Islet of Langerhans (tissue), 1 donor: Measurements from ENCODE around the gene TFIP11.

Experiments
- FAIRE-seq: peaks from one replicate; lab custom pipeline; 2011; peaks lifted over from hg19 to GRCh38; lab: Jason Lieb, UNC

TFIP11 gene

GRCh38 chr22:26447584-26448329 is 64.5 kb downstream of the TFIP11 start:
- no peak for FAIRE-seq

DNA sequence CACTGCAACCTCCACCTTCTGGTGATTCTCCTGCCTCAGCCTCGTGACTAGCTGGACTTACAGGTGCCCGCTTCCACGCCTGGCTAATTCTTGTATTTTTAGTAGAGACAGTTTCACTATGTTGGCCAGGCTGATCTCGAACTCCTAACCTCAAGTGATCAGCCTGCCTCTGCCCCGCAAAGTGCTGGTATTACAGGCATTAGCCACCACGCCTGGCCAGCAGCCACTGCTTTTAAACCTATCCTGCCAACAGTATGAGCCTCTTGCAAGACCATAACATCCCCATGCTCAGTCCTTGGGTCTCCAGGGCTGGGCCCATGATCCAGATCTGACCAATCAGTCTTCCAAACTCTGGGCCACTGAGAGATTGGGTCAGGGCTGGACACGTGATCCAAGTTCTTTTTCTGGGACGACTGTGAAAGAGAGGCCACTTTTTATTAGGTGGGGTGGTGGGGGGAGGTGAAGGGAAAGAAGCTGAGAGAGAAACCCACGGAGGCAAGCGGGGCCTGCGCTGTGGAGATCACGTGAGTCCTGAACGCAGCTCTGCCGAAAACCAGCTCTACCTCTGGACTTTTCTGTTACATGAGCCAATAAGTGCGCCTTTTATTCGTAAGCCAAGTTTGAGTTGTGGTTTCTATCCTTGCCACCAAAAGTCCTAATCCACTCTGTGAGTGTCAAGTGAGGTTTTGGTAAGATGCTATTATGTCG is 65.3 kb downstream of the TFIP11 start:
- no peak for FAIRE-seq

- no peak for FAIRE-seq
Measured at GRCh38 chr22:26445577-26446275, 66.5 kb downstream of the TFIP11 start.

DNA sequence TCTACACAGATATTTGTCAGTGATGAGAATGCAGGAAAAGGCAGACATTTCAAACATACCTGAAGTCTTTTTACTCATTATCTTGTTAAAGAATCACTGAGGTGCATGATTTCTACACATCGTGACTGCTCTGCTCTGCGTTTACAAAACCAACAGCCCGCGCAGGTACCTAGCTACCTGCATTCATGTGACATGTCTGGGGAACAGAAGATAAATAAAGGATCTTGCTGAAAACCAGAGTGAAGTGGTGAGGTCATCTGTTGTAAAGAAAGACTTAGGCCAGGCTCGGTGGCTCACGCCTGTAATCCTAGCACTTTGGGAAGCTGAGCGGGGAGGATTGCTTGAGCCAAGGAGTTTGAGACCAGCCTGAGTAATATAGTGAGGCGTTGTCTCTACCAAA is 67.5 kb downstream of the TFIP11 start:
- FAIRE-seq = peak; percentile 62

GRCh38 chr22:26443901-26444690 is 68.2 kb downstream of the TFIP11 start:
- FAIRE-seq = no peak

GRCh38 chr22:26442086-26442756 is 70.1 kb downstream of the TFIP11 start:
- no peak for FAIRE-seq
